Hepatocyte (in vitro differentiated cells): ENCODE measurements around the gene EIF3CL. TPM values are rescaled to one million over a fixed set of nuclear protein-coding genes. Genes with fewer than 3 reads are reported as not detected.
"Not testable (repeated sequence)": the region's sequence is repeated elsewhere in the genome, so short reads cannot be mapped to it uniquely, and the experiment has no call there.

Experiments
- DNase-seq: peaks from one replicate; pipeline ENCODE4 v3.0.0-alpha.2; 2016; ENCODE audit warnings: low spot score
- H2AFZ ChIP-seq: fragments of 200-600 bp; sonication (generic); 2 replicates; pipeline ENCODE4 v1.6.0; 2016; ENCODE audit warnings: antibody characterized with exemption, mild to moderate bottlenecking
- H3K27ac ChIP-seq: fragments of 200-600 bp; sonication (generic); 2 replicates; pipeline ENCODE4 v1.5.1; 2016; ENCODE audit warnings: mild to moderate bottlenecking
- H3K27me3 ChIP-seq: fragments of 200-600 bp; sonication (generic); 2 replicates; pipeline ENCODE4 v1.6.1; 2016
- H3K36me3 ChIP-seq: fragments of 200-600 bp; sonication (generic); replicated peaks from 2 replicates; pipeline ENCODE4 v1.5.1; 2016; ENCODE audit warnings: low read depth; ENCODE audit not compliant: insufficient read depth
- H3K4me1 ChIP-seq: fragments of 200-600 bp; sonication (generic); 2 replicates; pipeline ENCODE4 v1.5.1; 2016; ENCODE audit warnings: mild to moderate bottlenecking, moderate library complexity; ENCODE audit not compliant: insufficient read depth
- H3K4me2 ChIP-seq: fragments of 200-600 bp; sonication (generic); 2 replicates; pipeline ENCODE4 v1.6.0; 2016
- H3K4me3 ChIP-seq: fragments of 200-600 bp; sonication (generic); 2 replicates; pipeline ENCODE4 v1.5.1; 2016; ENCODE audit warnings: mild to moderate bottlenecking
- H3K79me2 ChIP-seq: fragments of 200-600 bp; sonication (generic); 2 replicates; pipeline ENCODE4 v1.6.0; 2017; ENCODE audit warnings: mild to moderate bottlenecking
- H3K9me2 ChIP-seq: fragments of 200-600 bp; sonication (generic); replicated peaks from 2 replicates; pipeline ENCODE4 v1.6.0; 2017; ENCODE audit warnings: mild to moderate bottlenecking; ENCODE audit not compliant: insufficient read depth
- H3K9me3 ChIP-seq: fragments of 200-600 bp; sonication (generic); 2 replicates; pipeline ENCODE4 v1.5.1; 2016; ENCODE audit warnings: low read depth, mild to moderate bottlenecking
- H4K20me1 ChIP-seq: fragments of 200-600 bp; sonication (generic); 2 replicates; pipeline ENCODE4 v1.6.0; 2016; ENCODE audit warnings: mild to moderate bottlenecking; ENCODE audit not compliant: insufficient read depth, poor library complexity, severe bottlenecking
- WGBS: methylation state at CpG from one replicate; pipeline ENCODE4 v1.1.6; 2016; ENCODE audit warnings: low lambda C conversion rate; ENCODE audit errors: missing lambda C conversion rate; 5-methylcytosine and 5-hydroxymethylcytosine counted together
- polyA plus RNA-seq: library from polyadenylated mRNA; unstranded; fragments of >200 nt; fragmentation: Nextera tagmentation; extraction: Ambion mirVana; gene quantifications from 2 replicates; pipeline ENCODE4 v1.2.1, GENCODE V29; 2016
- total RNA-seq: library from RNA; depleted of rRNA; stranded (reverse); fragments of >200 nt; gene quantifications from 2 replicates; pipeline ENCODE4 v1.2.3, GENCODE V29; 2014

Gene EIF3CL
- total RNA-seq (64.6 and 108 TPM in 2 replicates), polyA plus RNA-seq (2.3 TPM in 1 of 2 replicates, not detected in the other)

DNA sequence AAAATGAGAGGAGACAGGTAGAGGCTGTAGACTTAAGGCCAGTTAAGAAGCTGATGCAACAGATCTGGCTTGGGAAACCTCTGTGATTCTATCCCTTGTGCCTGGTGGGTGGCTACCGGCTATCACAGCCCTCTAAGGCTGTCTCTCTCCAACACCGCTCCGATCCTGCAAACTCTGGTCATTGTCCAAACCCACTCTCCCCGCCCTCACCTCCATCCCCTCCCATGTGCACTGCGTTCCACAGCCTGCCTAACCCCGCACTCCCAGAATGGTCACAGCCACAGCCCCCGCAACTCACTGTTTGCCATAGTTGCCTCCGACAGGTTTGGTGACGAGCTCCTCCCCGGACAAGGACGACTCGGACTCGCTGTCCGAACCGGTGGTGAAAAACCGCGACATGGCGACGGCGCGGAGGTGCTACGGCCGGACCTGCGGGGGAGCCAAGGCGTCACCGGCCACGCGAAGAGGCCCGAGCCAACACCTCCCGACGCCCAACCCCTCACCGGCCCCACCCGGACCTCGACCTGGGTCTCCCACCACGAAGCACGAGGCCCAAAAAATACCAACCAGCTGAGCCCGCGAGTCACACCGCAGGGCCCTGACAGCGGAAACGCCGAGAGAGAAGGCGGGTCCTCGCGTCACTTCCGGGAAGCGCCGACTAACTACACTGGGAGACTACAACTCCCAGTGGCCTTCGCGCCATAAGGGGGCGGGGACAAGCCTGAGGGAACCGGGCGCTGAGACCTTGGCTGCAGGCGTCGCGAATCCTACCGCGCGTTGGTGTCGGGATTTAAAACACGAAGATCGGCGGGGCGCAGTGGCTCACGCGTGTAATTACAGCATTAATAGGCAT, at the start of gene EIF3CL:
EIF3CL (minus strand) TSS at position 622 of the 853 bp plus-strand sequence; CDS start at position 399, 223 bp downstream.
- not testable (repeated sequence) for H3K9me2 ChIP-seq, H4K20me1 ChIP-seq, H3K9me3 ChIP-seq, H3K36me3 ChIP-seq, H3K27me3 ChIP-seq, H3K4me1 ChIP-seq, H3K27ac ChIP-seq, DNase-seq, H3K4me3 ChIP-seq, H3K79me2 ChIP-seq, H2AFZ ChIP-seq
- no CpG with 5 or more reads among the region's 66 CpGs for WGBS
- H3K4me2 ChIP-seq: peak within 1 kb of the TSS; percentile 57

DNA sequence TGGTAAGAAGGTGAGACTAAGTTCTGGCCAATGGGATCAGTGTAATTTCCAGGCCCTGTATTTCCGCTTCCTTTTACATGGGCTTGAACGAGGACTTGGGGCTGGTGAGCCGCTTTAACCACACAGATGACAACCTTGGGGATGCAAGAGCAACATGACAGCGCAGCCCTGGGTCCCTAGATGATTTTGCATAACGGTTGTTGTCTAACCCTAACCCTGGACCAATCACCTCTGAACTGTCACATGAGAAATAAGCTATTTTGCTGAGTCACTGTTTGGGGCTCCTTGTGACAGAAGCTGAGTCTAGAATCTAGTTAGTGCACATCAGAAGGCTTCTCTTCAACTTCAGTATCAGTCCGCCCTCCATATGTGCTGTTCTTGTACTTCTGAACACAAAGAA, 43.4 kb upstream of the EIF3CL start:
- not testable (repeated sequence) for DNase-seq, H3K9me3 ChIP-seq, H4K20me1 ChIP-seq, H3K4me2 ChIP-seq, H3K27ac ChIP-seq, H3K4me3 ChIP-seq, H3K9me2 ChIP-seq, H3K36me3 ChIP-seq, H3K27me3 ChIP-seq, H2AFZ ChIP-seq, H3K4me1 ChIP-seq, H3K79me2 ChIP-seq
- no CpG with 5 or more reads among the region's 6 CpGs for WGBS

DNA sequence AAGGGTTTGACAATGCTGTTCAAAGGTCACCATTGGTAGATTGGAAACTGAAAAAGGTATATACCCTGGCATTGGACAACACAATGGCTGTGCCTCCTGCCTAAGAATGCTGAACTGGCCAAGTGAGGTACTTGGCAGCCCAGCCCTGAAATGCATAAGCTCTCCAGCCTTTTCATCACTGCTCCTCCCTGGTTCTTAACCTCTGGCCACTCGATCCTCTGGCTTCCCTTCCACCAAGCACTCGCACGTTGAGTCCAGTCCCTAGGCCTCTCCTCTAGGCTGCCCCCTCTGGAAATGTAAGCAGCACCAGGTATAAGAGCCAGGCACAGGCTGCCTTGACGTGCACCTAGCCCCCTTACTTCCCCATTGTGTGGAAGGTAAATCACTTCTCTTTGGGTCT, 42.7 kb upstream of the EIF3CL start:
- not testable (repeated sequence) for H3K79me2 ChIP-seq, H3K36me3 ChIP-seq, H3K4me3 ChIP-seq, H2AFZ ChIP-seq, DNase-seq, H3K4me1 ChIP-seq, H3K27ac ChIP-seq, H3K9me3 ChIP-seq, H3K27me3 ChIP-seq, H3K4me2 ChIP-seq, H3K9me2 ChIP-seq, H4K20me1 ChIP-seq
- no CpG with 5 or more reads among the region's 4 CpGs for WGBS

GRCh38 chr16:28443943-28444342, 40.3 kb upstream of the EIF3CL start:
- DNase-seq, H2AFZ ChIP-seq, H3K27me3 ChIP-seq, H3K4me2 ChIP-seq, H4K20me1 ChIP-seq, H3K79me2 ChIP-seq, H3K9me3 ChIP-seq, H3K36me3 ChIP-seq, H3K4me1 ChIP-seq, H3K27ac ChIP-seq, H3K4me3 ChIP-seq, H3K9me2 ChIP-seq: not testable (repeated sequence)
- 89% methylated on average over 4 of the region's 6 CpGs for WGBS

DNA sequence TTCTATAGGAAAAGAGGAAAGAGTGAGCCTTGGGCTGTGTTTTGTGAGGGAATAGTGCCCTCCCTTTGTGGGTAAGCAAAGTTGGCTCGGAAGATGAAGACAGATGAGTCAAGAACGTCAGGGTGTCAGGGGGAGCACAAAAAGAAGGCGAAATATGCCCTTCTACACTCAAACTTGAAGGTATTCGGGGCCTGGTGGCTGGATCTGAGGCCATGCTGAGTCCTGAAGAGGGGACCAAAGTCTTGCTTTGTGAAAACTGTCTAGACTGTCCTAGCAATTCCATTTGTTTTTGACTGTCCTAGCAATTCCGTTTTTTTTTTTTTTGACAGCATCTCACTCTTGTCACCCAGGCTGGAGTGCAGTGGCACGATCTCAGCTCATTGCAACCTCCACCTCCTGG, 35.3 kb upstream of the EIF3CL start:
- H3K27me3 ChIP-seq, H4K20me1 ChIP-seq, H3K4me2 ChIP-seq, H3K9me3 ChIP-seq, H3K4me1 ChIP-seq, H3K36me3 ChIP-seq, H3K79me2 ChIP-seq, H2AFZ ChIP-seq, DNase-seq, H3K9me2 ChIP-seq, H3K27ac ChIP-seq, H3K4me3 ChIP-seq: not testable (repeated sequence)
- 77% methylated on average over 4 of the region's 6 CpGs for WGBS

DNA sequence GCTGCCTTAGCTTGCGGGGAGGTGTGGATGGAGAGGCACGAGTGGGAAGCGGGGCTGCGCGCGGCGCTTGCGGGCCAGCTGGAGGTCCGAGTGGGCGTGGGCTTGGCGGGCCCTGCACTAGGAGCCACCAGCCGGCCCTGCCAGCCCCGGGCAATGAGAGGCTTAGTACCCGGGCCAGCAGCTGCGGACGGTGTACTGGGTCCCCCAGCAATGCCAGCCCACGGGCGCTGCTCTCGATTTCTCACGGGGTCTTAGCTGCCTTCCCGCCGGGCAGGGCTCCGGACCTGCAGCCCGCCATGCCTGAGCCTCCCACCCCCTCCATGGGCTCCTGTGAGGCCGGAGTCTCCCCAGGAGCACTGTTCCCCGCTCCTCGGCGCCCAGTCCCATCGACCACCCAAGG, 31.7 kb upstream of the EIF3CL start:
- 100% methylated on average over 2 of the region's 29 CpGs for WGBS
- not testable (repeated sequence) for H3K27me3 ChIP-seq, H3K27ac ChIP-seq, H3K4me3 ChIP-seq, H3K4me2 ChIP-seq, H2AFZ ChIP-seq, H3K79me2 ChIP-seq, DNase-seq, H3K9me3 ChIP-seq, H3K4me1 ChIP-seq, H3K9me2 ChIP-seq, H3K36me3 ChIP-seq, H4K20me1 ChIP-seq

DNA sequence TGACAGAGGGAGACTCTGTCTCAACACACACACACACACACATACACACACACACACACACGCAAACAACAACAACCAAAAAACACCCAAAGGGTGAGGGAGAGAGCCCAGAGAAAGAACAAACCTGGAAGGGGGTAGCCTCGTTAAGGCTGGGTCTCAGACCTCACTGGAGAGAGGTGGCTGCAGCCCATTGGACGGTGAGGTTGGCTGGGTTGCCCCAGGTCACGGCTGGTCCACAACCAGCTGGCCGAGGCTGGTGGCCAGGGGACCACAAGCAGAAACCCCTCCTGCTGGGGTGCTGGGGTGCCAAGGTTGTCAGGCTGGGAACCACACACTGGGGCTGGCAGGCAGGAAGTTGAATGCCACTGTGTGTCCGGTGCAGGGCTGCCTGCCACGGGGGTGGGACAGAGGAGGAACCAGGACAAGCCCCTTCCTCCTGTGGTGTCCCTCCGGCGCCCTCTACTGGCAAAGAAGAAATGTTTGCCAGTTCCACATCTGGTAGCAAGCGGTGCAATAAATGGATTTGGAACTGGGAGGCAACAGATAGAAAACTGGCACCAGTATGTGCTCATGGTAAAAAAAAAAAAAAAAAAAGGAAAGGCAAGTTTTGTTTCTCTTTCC, 22.5 kb upstream of the EIF3CL start:
- H3K79me2 ChIP-seq, H3K27me3 ChIP-seq, H3K4me3 ChIP-seq, H3K9me2 ChIP-seq, H3K4me2 ChIP-seq, DNase-seq, H3K4me1 ChIP-seq, H3K9me3 ChIP-seq, H4K20me1 ChIP-seq, H3K27ac ChIP-seq, H3K36me3 ChIP-seq, H2AFZ ChIP-seq: not testable (repeated sequence)
- no CpG with 5 or more reads among the region's 10 CpGs for WGBS

GRCh38 chr16:28421071-28421750, 17.6 kb upstream of the EIF3CL start:
- not testable (repeated sequence) for DNase-seq, H3K27ac ChIP-seq, H3K4me2 ChIP-seq, H3K4me3 ChIP-seq, H3K4me1 ChIP-seq, H3K36me3 ChIP-seq, H3K79me2 ChIP-seq, H3K9me2 ChIP-seq, H3K27me3 ChIP-seq, H3K9me3 ChIP-seq, H4K20me1 ChIP-seq, H2AFZ ChIP-seq
- WGBS: no CpG with 5 or more reads among the region's 11 CpGs
